Activated T-cell treated with anti-CD3 and anti-CD28 coated beads, Interleukin-2, amount 50 U/mL, for 1 hour (primary cell): Measurements from ENCODE around the gene ARHGEF37.

ENCODE experiments used
- DNase-seq: peaks from one replicate; pipeline ENCODE4 v3.0.0-alpha.2; 2020

ARHGEF37 gene

DNA sequence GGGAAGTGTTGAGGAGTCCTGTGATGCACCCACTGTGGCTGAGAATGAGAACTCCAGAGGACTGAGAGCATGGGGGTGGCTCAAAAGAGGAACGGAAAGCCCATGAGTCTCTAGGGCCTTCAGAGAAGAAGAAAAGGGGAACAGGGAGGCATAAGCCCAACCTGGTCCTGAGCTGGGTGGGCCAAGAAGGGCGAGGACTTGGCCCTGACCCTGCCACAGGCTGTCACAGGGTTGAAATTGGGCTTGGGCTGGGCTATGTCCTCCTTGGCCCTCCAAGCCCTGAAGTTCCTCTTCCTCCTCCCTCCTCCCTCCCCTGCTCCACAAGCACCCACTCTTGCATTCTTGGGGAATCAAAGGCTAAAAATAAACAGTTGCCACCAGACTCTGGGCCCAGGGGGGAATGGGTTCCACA lies 99.5 kb downstream of the ARHGEF37 start:
- DNase-seq, result no peak

DNA sequence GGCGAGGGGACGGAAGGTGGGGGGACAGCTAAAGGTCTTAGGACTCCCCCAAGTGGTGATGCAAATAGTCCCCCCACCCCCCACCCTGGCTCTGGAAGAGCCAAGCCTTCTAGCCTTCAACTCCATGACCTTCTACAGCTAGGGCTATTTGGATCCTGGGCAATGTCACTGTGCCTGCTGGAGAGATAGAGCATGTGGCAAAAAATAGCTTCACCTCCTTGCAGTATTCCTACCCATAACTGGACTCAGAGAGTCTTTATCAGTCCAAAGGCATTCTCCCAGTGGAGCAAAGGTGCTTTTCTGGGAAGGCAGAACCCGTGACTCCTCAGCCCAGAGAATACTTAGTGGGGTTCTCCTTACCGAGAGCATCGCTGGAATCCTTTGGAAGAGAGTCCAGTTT lies 100.0 kb downstream of the ARHGEF37 start:
- no peak for DNase-seq

DNA sequence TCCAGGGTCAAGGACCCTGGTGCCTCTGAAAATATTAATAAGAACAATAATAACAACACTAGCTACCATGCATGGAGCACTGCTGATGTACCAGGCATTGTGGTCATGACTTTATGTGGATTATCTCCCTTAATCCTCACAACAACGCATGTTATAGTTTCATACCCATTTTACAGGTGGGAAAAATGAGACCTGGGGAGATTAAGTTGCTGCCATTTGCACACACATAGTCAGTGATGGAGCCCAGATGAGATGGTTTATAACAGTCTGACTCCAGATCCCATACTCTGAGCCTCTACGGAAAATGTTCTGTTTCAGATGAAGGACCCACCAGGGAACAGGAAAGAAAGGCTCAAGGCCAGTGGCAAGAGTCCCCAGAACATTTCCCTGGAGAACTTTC lies 100.6 kb downstream of the ARHGEF37 start:
- no peak for DNase-seq

DNA sequence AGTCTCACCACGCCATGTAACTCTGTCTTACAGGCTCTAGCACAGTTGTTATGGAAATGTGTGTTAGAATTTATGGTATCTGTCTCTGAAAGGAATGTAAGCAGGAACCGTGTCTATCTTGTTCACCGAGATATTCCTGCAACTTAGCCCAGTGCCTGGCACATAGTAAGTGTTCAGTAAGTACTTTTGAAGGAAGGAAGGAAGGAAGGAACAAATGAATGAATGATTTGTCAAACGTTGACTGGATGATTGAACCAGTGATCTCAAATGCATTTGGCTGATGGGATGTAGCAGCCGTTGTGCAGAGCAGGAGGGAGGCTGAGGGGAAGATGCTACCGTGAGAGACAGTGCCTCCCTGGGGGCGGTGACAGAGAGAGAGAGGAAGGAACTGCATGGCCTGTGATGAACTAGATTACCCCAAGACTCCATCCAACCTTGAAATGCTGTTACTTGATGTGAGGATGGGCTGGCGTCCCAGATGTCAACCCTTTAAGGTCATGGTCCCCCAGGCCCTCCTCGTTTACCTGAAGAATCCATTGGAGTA lies 101.3 kb downstream of the ARHGEF37 start:
- DNase-seq, result no peak

DNA sequence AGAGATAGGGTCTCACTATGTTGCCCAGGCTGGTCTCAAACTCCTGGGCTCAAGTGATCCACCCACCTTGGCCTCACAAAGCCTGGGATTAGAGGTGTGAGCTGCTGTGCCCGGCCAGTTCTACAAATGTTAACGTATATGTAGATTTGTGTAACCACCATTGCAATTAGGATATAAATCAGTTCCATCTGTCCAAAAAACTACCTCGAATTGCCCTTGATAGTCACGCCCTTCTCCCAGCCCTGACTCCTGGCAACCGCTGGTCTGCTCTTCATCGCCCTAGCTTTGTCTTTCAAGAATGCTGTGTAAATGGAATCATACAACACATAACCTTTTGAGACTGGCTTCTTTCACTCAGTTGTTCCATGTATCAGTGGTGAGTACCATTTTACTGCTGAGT lies 102.7 kb downstream of the ARHGEF37 start:
- DNase-seq, result no peak

DNA sequence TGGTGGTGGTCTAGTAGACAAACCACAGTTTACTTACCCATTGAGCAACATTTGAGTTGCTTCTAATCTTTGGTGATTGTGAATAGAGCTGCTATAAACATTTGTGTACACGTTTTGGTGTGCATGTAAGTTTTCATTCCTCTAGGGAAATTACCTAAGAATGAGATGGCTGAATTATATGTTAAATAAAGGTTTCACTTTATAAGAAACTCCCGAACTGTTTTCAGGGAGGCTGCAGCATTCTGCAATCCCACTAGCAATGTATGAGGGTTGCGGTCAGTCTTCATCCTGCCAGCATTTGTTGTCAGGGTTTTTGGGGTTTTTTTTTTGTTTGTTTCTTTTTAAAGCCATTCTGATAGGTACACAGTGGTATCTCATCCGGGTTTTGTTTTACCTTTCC lies 103.1 kb downstream of the ARHGEF37 start:
- no peak for DNase-seq
